ENCODE measurements around the gene GALM. TPM values are rescaled to one million over a fixed set of nuclear protein-coding genes. Genes with fewer than 3 reads are reported as not detected.

Gene GALM
- total and polyA plus RNA-seq, 2 of the 13 experiments (the other 11 are each of a cell fraction or from before 2014, with no cell fraction given), result 65.5 to 90.0 TPM

- TF ChIP-seq SPEN (CRISPR knock-in tag; IDR thresholded peaks at IDR 0.05; ENCODE audit: low read depth) (peak; percentile 77), TRAFD1 (CRISPR knock-in tag; IDR thresholded peaks at IDR 0.05; ENCODE audit: borderline replicate concordance) (no peak), MEIS1 (CRISPR knock-in tag; IDR thresholded peaks at IDR 0.05; ENCODE audit: borderline replicate concordance) (no peak; the same call in 1 of the 2 replicates), ZNF441 (CRISPR knock-in tag; IDR thresholded peaks at IDR 0.05; ENCODE audit: borderline replicate concordance) (peak; percentile 60; the same call in 1 of the 2 replicates), SP4 (CRISPR knock-in tag; IDR thresholded peaks at IDR 0.05) (0 out of 2 replicates have a peak, but pooled peaks have one; percentile 51), ZNF430 (CRISPR knock-in tag; IDR thresholded peaks at IDR 0.05) (0 out of 2 replicates have a peak, but pooled peaks have one; percentile 29), ZNF451 (CRISPR knock-in tag; IDR thresholded peaks at IDR 0.05) (0 out of 2 replicates have a peak, but pooled peaks have one; percentile 39), ZIK1 (CRISPR knock-in tag; IDR thresholded peaks at IDR 0.05; ENCODE audit: borderline replicate concordance, low read depth) (peak; percentile 67), ZNF510 (CRISPR knock-in tag; IDR thresholded peaks at IDR 0.05; ENCODE audit: low read depth) (no peak), ZNF292 (CRISPR knock-in tag; IDR thresholded peaks at IDR 0.05; ENCODE audit: borderline replicate concordance, low read depth) (peak; percentile 85; the same call in 1 of the 2 replicates), FOXO1 (CRISPR knock-in tag; IDR thresholded peaks at IDR 0.05) (0 out of 2 replicates have a peak, but pooled peaks have one; percentile 44), RCOR2 (CRISPR knock-in tag; IDR thresholded peaks at IDR 0.05) (0 out of 2 replicates have a peak, but pooled peaks have one; percentile 46), GABPB1 (CRISPR knock-in tag; IDR thresholded peaks at IDR 0.05) (0 out of 2 replicates have a peak, but pooled peaks have one; percentile 21), ZNF574 (CRISPR knock-in tag; IDR thresholded peaks at IDR 0.05) (peak; percentile 57; the same call in 1 of the 2 replicates), KLF16 (CRISPR knock-in tag; IDR thresholded peaks at IDR 0.05) (0 out of 4 replicates have a peak, but pooled peaks of 1 of the 2 experiments have one; percentile 21), ZNF331 (CRISPR knock-in tag; IDR thresholded peaks at IDR 0.05) (peak; percentile 71), NFIB (CRISPR knock-in tag; IDR thresholded peaks at IDR 0.05; ENCODE audit: borderline replicate concordance) (no peak), ZNF672 (CRISPR knock-in tag; IDR thresholded peaks at IDR 0.05) (no peak), STAG1 (CRISPR knock-in tag; IDR thresholded peaks at IDR 0.05) (peak; percentile 20; the same call in 1 of the 2 replicates), ZNF557 (CRISPR knock-in tag; IDR thresholded peaks at IDR 0.05) (no peak), SRY (CRISPR knock-in tag; IDR thresholded peaks at IDR 0.05) (peak; percentile 42; the same call in 1 of the 2 replicates), HNRNPLL (IDR thresholded peaks at IDR 0.05; ENCODE audit: low read depth, low read length, poor library complexity, severe bottlenecking) (no peak)
These were observed 26.9 kb downstream of the GALM start (continued) for GRCh38 chr2:38692636-38693318.

All from HepG2 (cell line).